ENCODE measurements around the gene OR1E1. TPM values are rescaled to one million over a fixed set of nuclear protein-coding genes. Genes with fewer than 3 reads are reported as not detected.
A peak's percentile ranks its signal among the peaks of the same experiment; 100 is the strongest.
"Not testable (repeated sequence)": the region's sequence is repeated elsewhere in the genome, so short reads cannot be mapped to it uniquely, and the experiment has no call there.

The OR1E1 gene, protein sequence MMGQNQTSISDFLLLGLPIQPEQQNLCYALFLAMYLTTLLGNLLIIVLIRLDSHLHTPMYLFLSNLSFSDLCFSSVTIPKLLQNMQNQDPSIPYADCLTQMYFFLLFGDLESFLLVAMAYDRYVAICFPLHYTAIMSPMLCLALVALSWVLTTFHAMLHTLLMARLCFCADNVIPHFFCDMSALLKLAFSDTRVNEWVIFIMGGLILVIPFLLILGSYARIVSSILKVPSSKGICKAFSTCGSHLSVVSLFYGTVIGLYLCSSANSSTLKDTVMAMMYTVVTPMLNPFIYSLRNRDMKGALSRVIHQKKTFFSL
- total RNA-seq = not detected
- 0 reads per million in 2 donors for total RNA-seq

DNA sequence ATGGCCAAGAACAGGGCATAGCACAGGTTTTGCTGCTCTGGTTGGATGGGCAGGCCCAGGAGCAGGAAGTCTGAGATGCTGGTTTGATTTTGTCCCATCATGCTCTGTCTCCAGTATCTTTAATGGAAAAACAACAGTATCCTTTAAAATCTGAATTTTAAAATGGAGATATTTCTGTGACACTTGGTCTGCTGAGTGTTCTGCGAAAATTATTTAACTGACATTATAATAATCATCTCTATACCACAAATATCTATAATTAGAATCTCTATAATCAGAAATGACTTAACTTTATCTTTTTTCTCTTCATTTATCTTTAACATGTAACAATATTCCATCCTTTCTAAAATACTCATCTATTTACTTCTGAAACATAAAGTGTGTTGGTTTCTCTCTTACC is at the start of gene OR1E1:
OR1E1 (minus strand) TSS at position 101 of the 400 bp plus-strand sequence; CDS start at position 101, 0 bp downstream.
- ATAC-seq (no peak), DNase-seq (no peak)
- Mint-ChIP-seq H3K27me3 (peaks cover 18% of the 10 kb centered on the region), H3K4me3 (no peak within 1 kb of the TSS), H3K4me1 (no peaks in the 10 kb centered on the region), H3K36me3 (ENCODE audit: low read depth) (peaks cover 2% of the 10 kb centered on the region), H3K27ac (no peak within 1 kb of the TSS)
- no peaks in the 10 kb centered on the region for H3K9me3 ChIP-seq (ENCODE audit: control insufficient read depth, low read length, poor library complexity, severe bottlenecking)

DNA sequence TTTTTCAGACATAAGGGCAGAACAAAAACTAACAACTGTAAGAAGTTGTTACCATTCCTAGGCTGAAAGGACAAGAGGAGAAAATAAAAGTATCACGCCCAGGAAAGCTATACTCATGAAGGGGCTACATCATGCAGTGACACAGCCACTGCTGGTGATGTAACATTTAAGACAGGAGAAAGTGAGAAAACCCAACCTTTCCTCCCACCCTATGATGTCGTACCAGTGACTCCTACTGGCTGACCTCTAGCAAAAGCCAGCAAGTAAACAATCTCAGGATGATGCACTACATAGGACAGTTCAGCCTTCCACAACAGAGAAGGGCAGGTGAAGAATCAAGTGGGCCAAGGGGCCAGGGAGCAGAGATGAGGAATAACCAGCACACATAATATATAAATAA is 49.4 kb upstream of the OR1E1 start:
- ATAC-seq = no peak
- no peaks in the 10 kb centered on the region for H3K4me1 Mint-ChIP-seq
- H3K36me3 Mint-ChIP-seq (ENCODE audit: low read depth) = no peaks in the 10 kb centered on the region
- H3K4me3 Mint-ChIP-seq = no peak overlapping the region
- DNase-seq = no peak
- H3K27me3 Mint-ChIP-seq = peaks cover 33% of the 10 kb centered on the region
- H3K27ac Mint-ChIP-seq = no peak overlapping the region
- peaks cover 3% of the 10 kb centered on the region for H3K9me3 ChIP-seq (ENCODE audit: control insufficient read depth, low read length, poor library complexity, severe bottlenecking)

DNA sequence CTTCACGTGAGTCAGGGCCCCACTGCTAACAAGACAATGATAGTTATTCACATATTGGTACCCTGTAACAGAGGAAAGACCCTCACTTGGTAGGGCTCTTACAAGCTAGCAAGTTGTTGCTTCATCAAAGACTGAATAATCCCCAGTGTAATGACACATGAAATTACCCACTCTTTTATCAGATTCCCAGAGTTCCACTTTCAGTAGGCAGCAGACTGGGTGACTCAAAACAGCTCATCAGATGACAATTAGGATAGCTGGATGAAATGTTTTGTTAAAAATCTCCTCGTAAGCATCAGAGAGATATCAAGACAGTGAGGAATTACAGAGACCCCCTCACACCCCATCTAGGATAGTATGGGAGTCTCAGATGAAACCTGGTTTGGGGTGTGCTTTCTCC is 42.2 kb upstream of the OR1E1 start:
- Mint-ChIP-seq H3K4me3 (no peak overlapping the region), H3K36me3 (ENCODE audit: low read depth) (no peaks in the 10 kb centered on the region), H3K4me1 (no peaks in the 10 kb centered on the region), H3K27me3 (peaks cover 51% of the 10 kb centered on the region), H3K27ac (no peak overlapping the region)
- H3K9me3 ChIP-seq (ENCODE audit: control insufficient read depth, low read length, poor library complexity, severe bottlenecking) = no peaks in the 10 kb centered on the region
- ATAC-seq = no peak
- DNase-seq = no peak

DNA sequence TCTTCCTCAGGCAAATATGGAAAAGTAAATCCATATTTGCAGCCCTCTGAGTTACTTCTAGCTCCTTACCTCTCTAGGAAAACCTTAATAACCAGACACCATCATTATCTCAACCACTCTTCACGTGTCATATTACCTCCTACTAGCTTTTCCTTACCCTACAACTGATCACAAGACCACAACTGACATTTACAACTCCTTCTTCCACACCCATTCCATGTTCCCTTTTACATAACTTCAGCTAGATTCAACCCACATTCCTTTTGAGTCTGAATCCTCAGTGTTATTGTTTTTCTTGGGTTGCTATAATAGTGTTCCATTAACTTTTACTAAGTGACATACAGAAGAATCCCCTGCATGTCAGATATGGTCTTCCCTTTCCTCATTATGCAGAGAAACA is 40.2 kb upstream of the OR1E1 start:
- no peak for DNase-seq
- Mint-ChIP-seq H3K4me1 (no peaks in the 10 kb centered on the region), H3K27ac (no peak overlapping the region), H3K27me3 (peaks cover 48% of the 10 kb centered on the region), H3K4me3 (no peak overlapping the region), H3K36me3 (ENCODE audit: low read depth) (no peaks in the 10 kb centered on the region)
- no peak for ATAC-seq
- H3K9me3 ChIP-seq (ENCODE audit: control insufficient read depth, low read length, poor library complexity, severe bottlenecking) = no peaks in the 10 kb centered on the region

DNA sequence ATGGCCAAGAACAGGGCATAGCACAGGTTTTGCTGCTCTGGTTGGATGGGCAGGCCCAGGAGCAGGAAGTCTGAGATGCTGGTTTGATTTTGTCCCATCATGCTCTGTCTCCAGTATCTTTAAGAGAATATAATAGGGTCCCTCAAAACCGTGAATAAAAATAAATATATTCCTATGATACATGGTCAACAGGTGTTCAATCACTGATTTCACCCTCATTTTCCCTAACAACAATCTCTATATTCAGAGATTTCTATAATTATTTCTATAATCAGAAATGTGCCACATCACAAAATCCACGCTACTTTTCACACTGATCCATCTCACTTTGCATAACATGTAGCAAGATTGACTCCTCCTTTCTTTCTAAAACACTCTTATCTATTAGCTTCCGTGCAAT is 35.5 kb upstream of the OR1E1 start, which contains the start of gene OR1E2:
OR1E2 (minus strand) TSS at position 101 of the 400 bp plus-strand sequence; CDS start at position 101, 0 bp downstream.
- no peaks in the 10 kb centered on the region for H3K36me3 Mint-ChIP-seq (ENCODE audit: low read depth)
- peaks cover 19% of the 10 kb centered on the region for H3K27me3 Mint-ChIP-seq
- ATAC-seq (no peak), DNase-seq (no peak)
- no peaks in the 10 kb centered on the region for H3K4me1 Mint-ChIP-seq
- H3K9me3 ChIP-seq (ENCODE audit: control insufficient read depth, low read length, poor library complexity, severe bottlenecking) = no peaks in the 10 kb centered on the region
- no peak within 1 kb of the TSS for H3K27ac Mint-ChIP-seq
- peak within 1 kb of the TSS; percentile 0 for H3K4me3 Mint-ChIP-seq

DNA sequence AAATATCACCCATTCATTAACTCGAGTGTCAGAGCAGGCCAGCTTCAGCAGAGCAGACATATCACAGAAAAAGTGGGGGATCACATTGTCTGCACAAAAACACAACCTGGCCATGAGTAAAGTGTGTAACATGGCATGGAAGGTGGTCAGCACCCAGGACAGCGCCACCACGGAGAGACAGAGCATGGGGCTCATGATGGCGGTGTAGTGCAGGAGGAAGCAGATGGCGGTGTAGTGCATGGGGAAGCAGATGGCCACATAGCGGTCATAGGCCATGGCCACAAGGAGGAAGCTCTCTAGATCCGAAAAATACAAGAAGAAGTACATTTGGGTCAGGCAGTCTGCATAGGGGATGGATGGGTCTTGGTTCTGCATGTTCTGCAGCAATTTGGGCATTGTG is 35.0 kb upstream of the OR1E1 start:
- H3K4me1 Mint-ChIP-seq; DNase-seq; H3K36me3 Mint-ChIP-seq (ENCODE audit: low read depth); H3K9me3 ChIP-seq (ENCODE audit: control insufficient read depth, low read length, poor library complexity, severe bottlenecking); H3K27ac Mint-ChIP-seq; ATAC-seq: not testable (repeated sequence)
- H3K4me3 Mint-ChIP-seq = peak overlapping the region; percentile 0
- H3K27me3 Mint-ChIP-seq = peaks cover 16% of the 10 kb centered on the region

DNA sequence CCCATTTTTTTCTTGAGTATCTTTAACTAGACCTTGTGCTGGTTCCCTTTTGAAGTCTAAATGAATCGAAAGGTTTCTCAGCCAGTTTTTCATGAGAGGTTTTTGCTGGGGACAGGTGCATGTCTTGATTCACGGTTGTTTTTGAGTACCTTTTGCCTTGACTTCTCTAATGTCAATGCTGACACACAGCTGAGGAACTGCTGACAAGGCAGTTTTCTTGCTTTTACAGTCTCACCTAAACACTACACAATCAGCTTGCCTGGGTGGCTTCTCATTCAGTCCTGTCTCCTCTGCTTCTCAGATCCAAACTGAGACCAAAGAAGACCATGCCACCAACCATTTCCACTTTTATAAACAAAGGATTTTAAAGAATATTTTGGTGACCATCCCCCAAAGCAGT is 20.0 kb upstream of the OR1E1 start:
- H3K9me3 ChIP-seq (ENCODE audit: control insufficient read depth, low read length, poor library complexity, severe bottlenecking) = no peaks in the 10 kb centered on the region
- no peak for DNase-seq
- H3K27me3 Mint-ChIP-seq = peaks cover 23% of the 10 kb centered on the region
- peaks cover 2% of the 10 kb centered on the region for H3K36me3 Mint-ChIP-seq (ENCODE audit: low read depth)
- H3K27ac Mint-ChIP-seq = no peak overlapping the region
- no peak for ATAC-seq
- H3K4me1 Mint-ChIP-seq = no peaks in the 10 kb centered on the region
- H3K4me3 Mint-ChIP-seq = no peak overlapping the region

DNA sequence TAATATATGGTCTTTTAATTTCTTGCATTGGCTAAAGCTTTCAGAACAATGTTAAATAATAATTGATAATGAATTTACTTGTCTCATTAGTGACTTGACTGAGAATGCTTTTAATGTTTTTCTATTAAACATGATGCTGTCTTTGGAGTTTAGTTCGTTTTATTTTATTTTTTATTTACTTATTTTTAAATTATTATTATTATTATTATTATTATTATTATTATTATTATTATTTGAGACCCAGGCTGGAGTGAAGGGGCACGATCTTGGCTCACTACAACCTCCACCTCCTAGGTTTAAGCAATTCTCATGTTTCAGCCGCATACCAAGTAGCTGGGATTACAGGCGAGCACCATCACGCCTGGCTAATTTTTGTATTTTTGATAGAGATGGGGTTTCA is 17.4 kb upstream of the OR1E1 start:
- Mint-ChIP-seq H3K36me3 (ENCODE audit: low read depth) (no peaks in the 10 kb centered on the region), H3K27ac (no peak overlapping the region), H3K4me1 (no peaks in the 10 kb centered on the region), H3K27me3 (peaks cover 27% of the 10 kb centered on the region), H3K4me3 (no peak overlapping the region)
- H3K9me3 ChIP-seq (ENCODE audit: control insufficient read depth, low read length, poor library complexity, severe bottlenecking) = no peaks in the 10 kb centered on the region
- DNase-seq = no peak
- no peak for ATAC-seq

DNA sequence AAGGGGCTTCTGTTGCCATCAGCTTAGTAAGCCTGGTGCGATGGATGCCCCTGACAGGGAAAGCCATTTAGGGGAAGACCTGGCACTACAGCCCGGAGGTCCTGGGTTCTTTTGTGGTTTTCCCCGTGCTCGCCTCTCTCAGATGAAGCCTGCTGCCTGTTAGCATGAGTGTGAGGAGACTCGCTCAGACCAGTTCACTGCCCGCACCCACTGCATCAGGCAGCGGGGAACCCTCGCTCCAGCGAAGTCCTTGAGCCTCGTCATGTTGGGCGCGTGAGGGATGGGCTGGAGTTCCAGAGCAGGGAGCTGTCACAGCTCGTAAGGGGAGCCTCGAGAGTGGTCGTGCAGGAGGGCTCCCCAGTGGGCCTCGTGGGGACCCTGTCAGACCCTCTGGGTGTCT is 14.0 kb upstream of the OR1E1 start:
- H3K4me3 Mint-ChIP-seq; H3K4me1 Mint-ChIP-seq; H3K27ac Mint-ChIP-seq; H3K36me3 Mint-ChIP-seq (ENCODE audit: low read depth); ATAC-seq; H3K9me3 ChIP-seq (ENCODE audit: control insufficient read depth, low read length, poor library complexity, severe bottlenecking); DNase-seq: not testable (repeated sequence)
- peaks cover 35% of the 10 kb centered on the region for H3K27me3 Mint-ChIP-seq

DNA sequence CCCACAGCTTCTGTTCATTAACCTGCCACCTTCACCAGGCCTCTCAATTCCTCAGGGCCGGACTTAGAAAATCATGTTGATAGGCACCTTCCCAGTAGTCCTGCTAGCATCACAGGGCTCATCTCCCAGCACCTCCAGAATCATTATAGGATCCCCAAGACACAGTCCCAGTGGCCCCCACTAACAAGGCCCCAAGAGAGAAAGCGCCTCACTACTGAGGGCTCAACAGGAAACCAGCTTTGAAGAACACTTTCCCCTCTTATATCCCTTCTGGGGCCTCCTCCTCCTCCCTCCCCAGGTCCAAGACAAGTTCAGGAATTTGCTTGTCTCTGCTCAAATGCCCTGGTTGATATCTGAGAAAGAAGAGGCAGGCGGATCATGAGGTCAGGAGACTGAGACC is 12.9 kb upstream of the OR1E1 start, which contains the start of gene OR3A3:
OR3A3 (plus strand) TSS at position 301 of the 400 bp plus-strand sequence.
- no peak within 1 kb of the TSS for H3K27ac Mint-ChIP-seq
- no peak for ATAC-seq
- no peak within 1 kb of the TSS for H3K4me3 Mint-ChIP-seq
- no peaks in the 10 kb centered on the region for H3K4me1 Mint-ChIP-seq
- peaks cover 3% of the 10 kb centered on the region for H3K36me3 Mint-ChIP-seq (ENCODE audit: low read depth)
- peaks cover 34% of the 10 kb centered on the region for H3K27me3 Mint-ChIP-seq
- H3K9me3 ChIP-seq (ENCODE audit: control insufficient read depth, low read length, poor library complexity, severe bottlenecking) = peaks cover 2% of the 10 kb centered on the region
- DNase-seq = no peak

DNA sequence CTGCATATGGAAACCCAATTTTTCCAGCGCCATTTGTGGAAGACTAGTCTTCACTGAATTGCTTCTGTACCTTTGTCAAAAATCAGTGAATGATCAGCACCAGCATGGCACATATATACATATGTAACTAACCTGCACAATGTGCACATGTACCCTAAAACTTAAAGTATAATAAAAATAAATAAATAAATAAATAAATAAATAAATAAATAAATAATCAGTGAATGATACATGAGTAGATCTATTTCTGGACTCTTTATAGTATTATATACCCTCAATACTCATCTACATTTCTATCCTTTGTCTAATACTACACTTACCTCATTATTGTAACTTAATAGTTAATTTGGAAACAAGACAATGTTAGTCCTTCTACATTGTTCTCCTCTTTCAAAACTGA is 5.6 kb upstream of the OR1E1 start:
- H3K27me3 Mint-ChIP-seq; H3K36me3 Mint-ChIP-seq (ENCODE audit: low read depth); ATAC-seq; H3K27ac Mint-ChIP-seq; H3K9me3 ChIP-seq (ENCODE audit: control insufficient read depth, low read length, poor library complexity, severe bottlenecking); H3K4me3 Mint-ChIP-seq; DNase-seq; H3K4me1 Mint-ChIP-seq: not testable (repeated sequence)

DNA sequence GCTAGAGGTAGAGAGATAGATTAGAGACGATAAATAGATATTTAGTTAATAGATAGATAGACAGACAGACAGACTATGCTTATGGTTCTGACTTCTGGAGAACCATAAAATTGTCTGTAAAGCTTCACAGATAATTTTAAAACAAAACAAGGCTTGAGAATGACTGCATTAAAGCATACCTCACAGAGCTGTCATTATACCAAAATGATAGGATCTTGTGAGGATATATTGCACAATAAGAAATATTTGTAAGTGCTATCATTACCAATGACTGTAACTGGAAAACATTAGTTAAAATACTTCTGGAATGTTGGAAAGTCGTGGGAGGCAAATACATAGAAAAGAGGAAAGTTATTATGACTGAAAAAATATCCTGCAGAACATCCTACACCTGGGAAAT is 3.6 kb upstream of the OR1E1 start:
- H3K36me3 Mint-ChIP-seq (ENCODE audit: low read depth) = no peaks in the 10 kb centered on the region

DNA sequence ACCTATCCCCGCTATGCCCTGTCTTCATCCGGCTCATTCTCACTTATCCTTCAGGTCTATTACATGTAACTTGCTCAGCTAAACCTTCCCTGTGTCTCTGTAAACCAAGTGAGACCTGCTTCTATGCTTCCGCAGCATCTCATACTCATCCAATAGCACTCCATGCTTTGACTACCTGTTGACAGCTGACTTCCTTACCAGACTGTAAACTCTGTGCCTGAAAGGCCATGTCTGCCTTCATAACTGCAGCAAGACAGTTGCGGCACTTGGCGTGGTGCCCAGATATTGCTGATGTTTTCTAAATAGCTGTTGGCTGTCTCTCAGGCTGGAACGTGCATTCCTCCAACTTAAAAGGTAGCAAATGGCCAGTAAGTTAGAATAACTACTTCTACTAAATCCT is 1.8 kb upstream of the OR1E1 start:
- DNase-seq (no peak), ATAC-seq (no peak)
- Mint-ChIP-seq H3K36me3 (ENCODE audit: low read depth) (no peaks in the 10 kb centered on the region), H3K27me3 (peaks cover 12% of the 10 kb centered on the region), H3K4me1 (no peaks in the 10 kb centered on the region), H3K4me3 (no peak overlapping the region), H3K27ac (no peak overlapping the region)
- H3K9me3 ChIP-seq (ENCODE audit: control insufficient read depth, low read length, poor library complexity, severe bottlenecking) = no peaks in the 10 kb centered on the region

More for the DNA sequence above, 3.6 kb upstream of the OR1E1 start:
- peaks cover 6% of the 10 kb centered on the region for H3K27me3 Mint-ChIP-seq
- no peak overlapping the region for H3K4me3 Mint-ChIP-seq
- no peaks in the 10 kb centered on the region for H3K4me1 Mint-ChIP-seq
- DNase-seq (no peak), ATAC-seq (no peak)
- no peak overlapping the region for H3K27ac Mint-ChIP-seq
- no peaks in the 10 kb centered on the region for H3K9me3 ChIP-seq (ENCODE audit: control insufficient read depth, low read length, poor library complexity, severe bottlenecking)

DNA sequence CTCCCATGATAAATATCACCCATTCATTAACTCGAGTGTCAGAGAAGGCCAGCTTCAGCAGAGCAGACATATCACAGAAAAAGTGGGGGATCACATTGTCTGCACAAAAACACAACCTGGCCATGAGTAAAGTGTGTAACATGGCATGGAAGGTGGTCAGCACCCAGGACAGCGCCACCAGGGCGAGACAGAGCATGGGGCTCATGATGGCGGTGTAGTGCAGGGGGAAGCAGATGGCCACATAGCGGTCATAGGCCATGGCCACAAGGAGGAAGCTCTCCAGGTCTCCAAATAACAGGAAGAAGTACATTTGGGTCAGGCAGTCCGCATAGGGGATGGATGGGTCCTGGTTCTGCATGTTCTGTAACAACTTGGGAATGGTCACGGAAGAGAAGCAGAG is 409 bp downstream of the OR1E1 start:
- H3K9me3 ChIP-seq (ENCODE audit: control insufficient read depth, low read length, poor library complexity, severe bottlenecking); H3K36me3 Mint-ChIP-seq (ENCODE audit: low read depth); H3K27ac Mint-ChIP-seq; DNase-seq; H3K4me1 Mint-ChIP-seq; ATAC-seq; H3K4me3 Mint-ChIP-seq: not testable (repeated sequence)
- H3K27me3 Mint-ChIP-seq = peaks cover 18% of the 10 kb centered on the region
